NT2/D1 (cell line): Measurements from ENCODE around the gene CIDEA.

ENCODE experiments used
- SUZ12 ChIP-seq: IDR thresholded peaks from 2 replicates; pipeline ENCODE4 v1.6.1; 2011; ENCODE audit not compliant: insufficient read length, insufficient read depth; ENCODE audit errors: extremely low read depth
- YY1 ChIP-seq: IDR thresholded peaks from 2 replicates; pipeline ENCODE4 v1.6.1; 2011; ENCODE audit not compliant: insufficient read length, insufficient read depth
- ZNF274 ChIP-seq: IDR thresholded peaks from 2 replicates; pipeline ENCODE4 v1.6.1; 2011; ENCODE audit warnings: mild to moderate bottlenecking, low read depth, low read length

DNA sequence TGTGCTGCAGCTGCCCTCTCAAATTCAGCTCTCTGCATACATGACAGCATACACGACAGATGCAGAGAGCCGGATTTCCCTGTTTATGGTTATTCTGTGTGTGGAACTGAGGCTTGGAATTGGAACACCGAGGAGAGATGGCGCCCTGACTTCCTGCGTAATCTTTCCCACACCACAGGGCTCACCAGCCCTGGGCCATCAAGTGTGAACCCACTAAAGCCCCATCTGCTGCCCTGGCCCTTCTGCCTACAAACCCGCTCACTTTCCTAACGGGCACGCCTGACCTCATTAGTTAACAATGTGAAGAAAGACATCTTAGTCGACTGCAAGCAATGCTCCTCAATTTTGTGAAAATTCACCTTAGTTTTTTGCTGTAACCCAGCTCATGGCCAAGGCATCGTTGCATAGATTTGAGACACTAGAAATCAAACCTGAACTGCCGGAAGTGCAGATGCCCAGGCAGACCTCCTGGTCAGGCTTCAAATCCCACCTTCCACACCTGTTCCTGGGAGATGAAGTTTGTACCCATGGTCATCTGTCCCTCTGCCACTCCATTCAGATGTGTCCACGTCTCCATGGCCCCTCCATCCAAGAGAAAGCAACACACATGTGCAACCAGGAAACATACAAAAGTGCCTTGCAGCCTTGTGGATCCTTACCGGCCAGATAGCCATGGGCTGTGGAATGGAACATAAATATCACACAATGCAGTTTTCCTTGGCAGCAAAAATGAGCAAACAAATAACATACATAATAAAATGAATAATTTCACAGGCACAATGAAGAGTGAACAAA, 5.0 kb upstream of the CIDEA start:
- TF ChIP-seq YY1 (no peak), ZNF274 (no peak), SUZ12 (no peak)
